Fibroblast of mammary gland (primary cell): ENCODE results near the gene SLC5A3.

ENCODE experiments used
- DNase-seq: peaks from one replicate; pipeline ENCODE4 v3.0.0-alpha.2; 2010; ENCODE audit warnings: low read depth
- H3K4me3 ChIP-seq: 2 replicates; pipeline ENCODE4 v1.5.1; 2011; ENCODE audit warnings: low read depth, mild to moderate bottlenecking, low read length, moderate library complexity; ENCODE audit not compliant: control insufficient read depth
- TF ChIP-seq, protein P1 (sequence below): conservative IDR thresholded peaks from 2 replicates; pipeline ENCODE4 v1.5.1; 2011; ENCODE audit warnings: low read depth, low read length, inconsistent platforms; ENCODE audit not compliant: control insufficient read depth, insufficient read depth

SLC5A3 gene

DNA sequence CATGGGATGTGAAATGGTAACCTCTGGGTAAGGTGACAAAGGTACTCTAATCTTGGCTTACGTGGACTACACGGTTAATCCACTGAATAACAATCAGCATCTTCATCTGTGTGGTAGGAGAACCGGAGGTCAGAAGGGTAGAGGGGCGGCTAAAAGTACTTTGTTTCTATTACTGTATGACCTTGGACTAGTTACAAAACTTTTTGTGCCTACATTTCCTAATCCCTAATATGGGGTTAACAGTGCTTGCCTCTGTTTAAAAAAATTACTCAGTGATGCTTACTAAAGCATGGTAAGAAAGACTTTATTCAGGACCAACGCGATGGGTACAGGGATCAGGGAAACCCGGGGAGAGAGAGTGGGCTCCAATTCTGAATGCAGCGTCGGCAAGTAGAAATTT is 1.7 kb upstream of the SLC5A3 start:
- TF ChIP-seq, protein P1, sequence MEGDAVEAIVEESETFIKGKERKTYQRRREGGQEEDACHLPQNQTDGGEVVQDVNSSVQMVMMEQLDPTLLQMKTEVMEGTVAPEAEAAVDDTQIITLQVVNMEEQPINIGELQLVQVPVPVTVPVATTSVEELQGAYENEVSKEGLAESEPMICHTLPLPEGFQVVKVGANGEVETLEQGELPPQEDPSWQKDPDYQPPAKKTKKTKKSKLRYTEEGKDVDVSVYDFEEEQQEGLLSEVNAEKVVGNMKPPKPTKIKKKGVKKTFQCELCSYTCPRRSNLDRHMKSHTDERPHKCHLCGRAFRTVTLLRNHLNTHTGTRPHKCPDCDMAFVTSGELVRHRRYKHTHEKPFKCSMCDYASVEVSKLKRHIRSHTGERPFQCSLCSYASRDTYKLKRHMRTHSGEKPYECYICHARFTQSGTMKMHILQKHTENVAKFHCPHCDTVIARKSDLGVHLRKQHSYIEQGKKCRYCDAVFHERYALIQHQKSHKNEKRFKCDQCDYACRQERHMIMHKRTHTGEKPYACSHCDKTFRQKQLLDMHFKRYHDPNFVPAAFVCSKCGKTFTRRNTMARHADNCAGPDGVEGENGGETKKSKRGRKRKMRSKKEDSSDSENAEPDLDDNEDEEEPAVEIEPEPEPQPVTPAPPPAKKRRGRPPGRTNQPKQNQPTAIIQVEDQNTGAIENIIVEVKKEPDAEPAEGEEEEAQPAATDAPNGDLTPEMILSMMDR = no peak
- DNase-seq = no peak
- no peak overlapping the region for H3K4me3 ChIP-seq

- no peak for DNase-seq
- TF ChIP-seq, protein P1 = no peak
- H3K4me3 ChIP-seq = peak overlapping the region; percentile 40
Measured at GRCh38 chr21:34072145-34073031, 990 bp upstream of the SLC5A3 start.

- TF ChIP-seq, protein P1 = no peak
- H3K4me3 ChIP-seq = peak overlapping the region; percentile 76
- no peak for DNase-seq
Measured at GRCh38 chr21:34073749-34074282, 438 bp downstream of the SLC5A3 start.

- no peak for DNase-seq
- TF ChIP-seq, protein P1 = no peak
- H3K4me3 ChIP-seq = peak overlapping the region; percentile 76
Measured at GRCh38 chr21:34074283-34075090, 1.1 kb downstream of the SLC5A3 start.

DNA sequence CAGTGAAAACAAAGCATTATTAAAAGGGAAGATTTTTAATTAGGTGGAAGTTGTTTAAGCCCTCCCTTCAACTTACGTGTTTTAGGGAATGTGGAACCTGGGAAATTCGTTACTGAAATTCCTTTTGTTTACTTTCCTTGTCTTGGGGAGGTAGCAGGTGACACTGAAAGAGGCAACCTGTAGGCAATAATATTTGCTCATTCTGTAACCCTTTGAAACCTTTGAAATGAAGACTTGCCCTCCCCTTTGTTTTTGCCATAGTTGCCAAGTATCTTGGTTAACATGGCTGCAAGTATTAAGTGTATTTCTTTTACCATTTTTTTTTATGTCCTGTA is 1.7 kb downstream of the SLC5A3 start:
- peak overlapping the region; percentile 76 for H3K4me3 ChIP-seq
- TF ChIP-seq, protein P1 = no peak
- no peak for DNase-seq

DNA sequence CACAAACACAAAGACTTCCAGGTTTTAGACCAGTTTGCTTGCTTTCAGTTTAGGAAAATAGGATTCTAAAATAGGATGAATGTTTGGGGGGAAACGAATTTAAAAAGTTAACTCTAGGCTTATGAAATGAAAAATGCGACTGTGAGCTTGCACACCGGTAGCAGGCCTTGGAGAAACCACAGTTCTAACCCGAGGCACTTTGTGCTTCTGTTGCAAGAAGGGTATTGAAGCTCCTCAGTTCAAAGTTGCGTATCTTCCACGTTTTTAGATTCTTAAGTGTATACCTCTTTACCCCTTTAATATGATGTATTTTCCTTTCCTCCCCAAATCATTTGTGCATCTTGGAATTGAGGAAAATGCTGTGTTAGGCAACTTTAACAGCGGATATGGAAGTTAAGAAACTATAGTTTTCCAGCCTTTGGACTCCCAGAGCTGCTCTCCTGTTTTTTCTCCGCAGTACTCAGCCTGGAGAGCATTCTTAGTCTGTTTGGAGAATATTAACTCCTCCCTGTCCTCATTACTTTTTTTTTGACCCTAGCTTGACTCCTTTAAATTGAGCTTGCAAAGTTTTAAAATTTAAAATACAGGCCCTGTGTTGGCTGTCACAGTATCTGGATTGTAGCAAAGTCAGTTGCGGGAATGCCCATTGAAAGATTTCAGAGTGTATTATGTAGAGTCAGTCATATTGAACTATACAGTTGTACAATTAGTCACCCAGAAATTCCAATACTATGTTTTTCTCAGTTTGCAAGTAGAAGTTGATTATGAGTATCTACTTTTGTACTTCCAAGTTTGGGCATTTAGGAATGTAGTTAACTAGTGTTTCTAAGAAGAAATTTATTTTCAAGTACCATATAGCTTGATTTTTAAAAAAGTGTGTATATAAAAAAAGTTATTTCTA is 2.6 kb downstream of the SLC5A3 start:
- no peak for DNase-seq
- no peak overlapping the region for H3K4me3 ChIP-seq
- TF ChIP-seq, protein P1 = no peak
